GM12878 (cell line): ENCODE results near the gene PPP1R12B. TPM values are rescaled to one million over a fixed set of nuclear protein-coding genes. Genes with fewer than 3 reads are reported as not detected.

ENCODE experiments used
- ATAC-seq: fragments of 200-7000 bp; cut with Tn5 transposase; 3 replicates; pipeline ENCODE4 v1.9.1; 2020; ENCODE audit warnings: mild to moderate bottlenecking, moderate library complexity
- BruUV-seq: library from RNA; stranded (reverse); fragments of 400-500 nt; replicated peaks from 2 replicates; lab custom pipeline; 2021; lab: Mats Ljungman, UMichigan
- CTCF ChIA-PET: fragments of 300-600 bp; sonication (Branson Sonifier 250); formaldehyde crosslinking; extraction: SDS; loops from one replicate; lab custom pipeline; 2021; ENCODE audit warnings: inconsistent platforms; lab: Yijun Ruan, JAX
- POLR2A ChIA-PET: fragments of 350-600 bp; formaldehyde crosslinking; extraction: SDS; loops from one replicate; lab custom pipeline; 2021; ENCODE audit warnings: inconsistent platforms; lab: Charles Lee
- RAD21 ChIA-PET: fragments of 300-600 bp; sonication (Branson Sonifier 250); formaldehyde crosslinking; loops from one replicate; lab custom pipeline; 2023; ENCODE audit warnings: antibody characterized with exemption; ENCODE audit not compliant: unreplicated experiment; lab: Charles Lee
- SMC1A ChIA-PET: fragments of 300-600 bp; sonication (Branson Sonifier 250); formaldehyde crosslinking; loops from one replicate; lab custom pipeline; 2023; ENCODE audit not compliant: unreplicated experiment, uncharacterized antibody; lab: Charles Lee
- DNase-seq: peaks from one replicate; pipeline ENCODE4 v3.0.0-alpha.2; 2011; ENCODE audit warnings: low read depth, low spot score
- FAIRE-seq: peaks from 3 replicates; lab custom pipeline; 2011; peaks lifted over from hg19 to GRCh38; lab: Jason Lieb, UNC
- H2AFZ ChIP-seq: 2 replicates; pipeline ENCODE4 v1.6.0; 2011; ENCODE audit warnings: low read depth, low read length, control low read depth; ENCODE audit not compliant: control insufficient read depth
- H3K27ac ChIP-seq: 2 replicates; pipeline ENCODE4 v1.5.1; 2011; ENCODE audit warnings: control low read depth; ENCODE audit not compliant: control insufficient read depth, insufficient read depth
- H3K27me3 ChIP-seq, 2 experiments: replicated peaks in 1 of 2; 2 replicates each; pipeline versions ENCODE4 v1.6.0 to v1.6.1; 2011; ENCODE audit warnings: low read length in 1 of 2; ENCODE audit not compliant: control insufficient read depth in 2 of 2, insufficient read depth in 2 of 2
- H3K36me3 ChIP-seq, 2 experiments: 2 replicates each; pipeline ENCODE4 v1.5.1; 2011; ENCODE audit warnings: low read length in 1 of 2; ENCODE audit not compliant: control insufficient read depth in 2 of 2, insufficient read depth in 2 of 2
- H3K4me1 ChIP-seq: 2 replicates; pipeline ENCODE4 v1.6.1; 2011; ENCODE audit warnings: mild to moderate bottlenecking, low read length, moderate library complexity, mixed read lengths; ENCODE audit not compliant: control insufficient read depth, insufficient read depth
- H3K4me2 ChIP-seq: 2 replicates; pipeline ENCODE4 v1.6.0; 2011; ENCODE audit warnings: control low read depth; ENCODE audit not compliant: control insufficient read depth, insufficient read depth
- H3K4me3 ChIP-seq: fragments of 200-600 bp; sonication (generic); 2 replicates; pipeline ENCODE4 v1.5.1; 2016
- H3K79me2 ChIP-seq: 2 replicates; pipeline ENCODE4 v1.6.0; 2011; ENCODE audit warnings: low read length; ENCODE audit not compliant: control insufficient read depth, insufficient read depth
- H3K9ac ChIP-seq: 2 replicates; pipeline ENCODE4 v1.8.0; 2011; ENCODE audit warnings: low read length, control low read depth, mixed read lengths; ENCODE audit not compliant: control insufficient read depth, insufficient read depth
- H3K9me3 ChIP-seq: replicated peaks from 3 replicates; pipeline ENCODE4 v1.5.1; 2011; ENCODE audit warnings: mild to moderate bottlenecking, low read length; ENCODE audit not compliant: control insufficient read depth, insufficient read depth
- H4K20me1 ChIP-seq: 2 replicates; pipeline ENCODE4 v1.6.0; 2011; ENCODE audit not compliant: control insufficient read depth, insufficient read depth
- BRCA1 ChIP-seq: IDR thresholded peaks from 2 replicates; pipeline ENCODE4 v1.6.1; 2011; ENCODE audit warnings: low read depth, low read length, improper control_type of control experiment
- CREM ChIP-seq: IDR thresholded peaks from 2 replicates; pipeline ENCODE4 v1.6.1; 2014; ENCODE audit warnings: antibody characterized with exemption, low read depth
- CTCF ChIP-seq, 3 experiments: IDR thresholded peaks in 2 of 3; conservative IDR thresholded peaks in 1 of 3; 2 replicates each; pipeline ENCODE4 v1.5.1; 2011; ENCODE audit warnings: low read depth in 3 of 3, low read length in 3 of 3, mild to moderate bottlenecking in 3 of 3, control low read depth in 2 of 3, moderate library complexity in 2 of 3, inconsistent platforms in 1 of 3, mixed read lengths in 1 of 3; ENCODE audit not compliant: control insufficient read depth in 2 of 3, insufficient read depth in 1 of 3; ENCODE audit errors: extremely low read depth in 1 of 3
- EGR1 ChIP-seq, 2 experiments: IDR thresholded peaks; 1 replicate in 1 of 2; 2 replicates in 1 of 2; pipeline ENCODE4 v1.6.1; 2011 to 2012; ENCODE audit warnings: low read depth in 2 of 2, low read length in 2 of 2, borderline replicate concordance in 1 of 2, mild to moderate bottlenecking in 1 of 2, moderate library complexity in 1 of 2
- FOXM1 ChIP-seq: IDR thresholded peaks from 2 replicates; pipeline ENCODE4 v1.6.1; 2012; ENCODE audit warnings: low read depth, mild to moderate bottlenecking, inconsistent platforms, low read length, moderate library complexity
- MEF2B ChIP-seq: fragments of 450-650 bp; IDR thresholded peaks from 2 replicates; pipeline ENCODE4 v1.6.1; 2018; ENCODE audit warnings: mild to moderate bottlenecking, moderate library complexity; ENCODE audit not compliant: partially characterized antibody, poor library complexity, severe bottlenecking
- PKNOX1 ChIP-seq: fragments of 450-650 bp; IDR thresholded peaks from 2 replicates; pipeline ENCODE4 v1.6.1; 2016; ENCODE audit warnings: mild to moderate bottlenecking
- POU2F2 ChIP-seq: IDR thresholded peaks from 3 replicates; pipeline ENCODE4 v1.6.1; 2011; ENCODE audit warnings: low read depth, mild to moderate bottlenecking, low read length, borderline replicate concordance
- RAD21 ChIP-seq: IDR thresholded peaks from 2 replicates; pipeline ENCODE4 v1.6.1; 2011; ENCODE audit warnings: mild to moderate bottlenecking, low read depth, low read length, moderate library complexity; ENCODE audit not compliant: insufficient read depth
- SMC3 ChIP-seq: IDR thresholded peaks from 2 replicates; pipeline ENCODE4 v1.6.1; 2011; ENCODE audit warnings: low read length, improper control_type of control experiment, borderline replicate concordance
- YY1 ChIP-seq: IDR thresholded peaks from 2 replicates; pipeline ENCODE4 v1.6.1; 2011; ENCODE audit warnings: low read depth, mild to moderate bottlenecking, low read length
- WGBS: methylation state at CpG from one replicate; pipeline ENCODE4 v1.1.6; 2016; ENCODE audit warnings: low lambda C conversion rate; ENCODE audit not compliant: insufficient replicate concordance, insufficient coverage; ENCODE audit errors: missing lambda C conversion rate; 5-methylcytosine and 5-hydroxymethylcytosine counted together
- in situ Hi-C: fragments of 300-500 bp; cut with MboI; formaldehyde crosslinking; loops from 9 replicates; pipeline ENCODE4 v1.14.3; 2018; ENCODE audit warnings: mixed read lengths
- intact Hi-C: fragments of 100-400 bp; cut with micrococcal nuclease; formaldehyde crosslinking; loops from one replicate; pipeline ENCODE4 v1.14.2; 2022; ENCODE audit not compliant: unreplicated experiment
- polyA plus RNA-seq, 11 experiments: library from polyadenylated mRNA; depleted of rRNA in 4 of 11; unstranded in 6 of 11; stranded (reverse) in 5 of 11; fragments of >200 nt; fragmentation: Nextera tagmentation in 4 of 11; fragmentation: Illumina TruSeq in 1 of 11; extraction: Ambion mirVana in 4 of 11; extraction: Trizol in 1 of 11; gene quantifications; 1 replicate in 1 of 11; 2 replicates in 10 of 11; pipeline versions ENCODE4 v1.2.1 to v1.2.3, GENCODE V29; 2011 to 2016; ENCODE audit warnings: inconsistent platforms in 2 of 11, missing spikeins in 2 of 11, low read depth in 1 of 11
- total RNA-seq, 4 experiments: library from RNA; depleted of rRNA in 3 of 4; stranded (reverse); fragments of >200 nt in 3 of 4; fragmentation: Illumina TruSeq in 1 of 4; extraction: Trizol in 1 of 4; gene quantifications; 2 replicates each; pipeline versions ENCODE4 v1.2.1 to v1.2.3, GENCODE V29; 2013 to 2021

The PPP1R12B gene
- total and polyA plus RNA-seq, 10 of the 15 experiments (the other 5 are each of a cell fraction or from before 2014, with no cell fraction given), result 0.29 to 9.4 (median 4.7) TPM

- Histone ChIP-seq H3K79me2 (no peaks in the 10 kb centered on the region), H3K9ac (no peak overlapping the region), H3K36me3 (no peaks in the 10 kb centered on the region), H3K4me1 (peaks cover 3% of the 10 kb centered on the region), H4K20me1 (no peaks in the 10 kb centered on the region), H3K9me3 (no peaks in the 10 kb centered on the region), H3K27me3 (no peaks in the 10 kb centered on the region; a peak in 3 of 4 replicates), H3K27ac (no peak overlapping the region), H3K4me2 (no peak overlapping the region), H2AFZ (no peak overlapping the region), H3K4me3 (no peak overlapping the region)
- TF ChIP-seq PKNOX1, result 0 out of 2 replicates have a peak, but pooled peaks have one; percentile 26
- 0 out of 2 replicates have a peak, but pooled peaks have one; percentile 32 for TF ChIP-seq CREM
- TF ChIP-seq YY1, result peak; percentile 83
- peak in 1 of 2 experiments; percentile 79; a peak in 2 of 3 replicates for TF ChIP-seq EGR1 (IDR thresholded peaks at IDR 0.05; ENCODE audit: borderline replicate concordance in 1 of 2, low read depth in 2 of 2, low read length in 2 of 2)
- peak; percentile 79 for TF ChIP-seq RAD21
- peak; percentile 79 to 86 (median 81) for TF ChIP-seq CTCF (IDR thresholded peaks at IDR 0.05 in 2 of 3, conservative IDR thresholded peaks at IDR 0.05 in 1 of 3; ENCODE audit: control insufficient read depth in 2 of 3, extremely low read depth in 1 of 3, insufficient read depth in 1 of 3, low read depth in 3 of 3, low read length in 3 of 3)
- peak; percentile 35; the same call in 1 of the 3 replicates for TF ChIP-seq POU2F2
- TF ChIP-seq BRCA1, result no peak
- TF ChIP-seq FOXM1, result no peak
- TF ChIP-seq MEF2B, result no peak
- TF ChIP-seq SMC3, result peak; percentile 87
- ChIA-PET RAD21 (interaction anchor here (0.6 to 1.5 kb wide), 10 partner anchors 14 to 256 kb away, joined by 3 to 12 read pairs (median 3); no protein-coding TSS in a partner anchor), SMC1A (interaction anchor here (0.8 to 4.0 kb wide), 8 partner anchors 13 to 120 kb away, joined by 3 to 12 read pairs (median 5); no protein-coding TSS in a partner anchor), CTCF (interaction anchor here (0.6 to 2.6 kb wide), 25 partner anchors 13 to 365 kb away, joined by 3 to 18 read pairs (median 4); partner anchors contain the start of genes PPP1R12B and UBE2T), POLR2A (no interaction called here)
- ATAC-seq (peak; percentile 95), DNase-seq (no peak), FAIRE-seq (peak; percentile 78)
- BruUV-seq, result no TSS peak
- 21% methylated on average over 16 of the region's 16 CpGs for WGBS
- in situ Hi-C loops, result no loop called here
- intact Hi-C loops, result loop anchor here (2.0 kb wide), 2 partner anchors 99 to 119 kb away; no protein-coding TSS in a partner anchor
Measured at GRCh38 chr1:202599669-202600431, 251.4 kb downstream of the PPP1R12B start.
